Stimulated activated CD8-positive, alpha-beta memory T cell treated with anti-CD3 and anti-CD28 coated beads, Interleukin-4, amount 100 ng/mL, for 1 hour (primary cell): ENCODE measurements around the gene SPTBN4.
"Not testable (repeated sequence)": the region's sequence is repeated elsewhere in the genome, so short reads cannot be mapped to it uniquely, and the experiment has no call there.

Source experiments
- DNase-seq, 2 donors: peaks; one replicate each; pipeline ENCODE4 v3.0.0-alpha.2; 2020; ENCODE audit warnings: low read depth in 2 of 2, low spot score in 1 of 2

SPTBN4 gene

GRCh38 chr19:40466985-40467734 lies at the start of gene SPTBN4:
Gene SPTBN4, plus strand, starts transcription at chr19:40467001. Its CDS starts 5,621 bp downstream, at chr19:40472622.
- no peak for DNase-seq

- no peak for DNase-seq
These were observed 49.2 kb upstream of the SPTBN4 start for GRCh38 chr19:40417643-40417981.

- no peak for DNase-seq
These were observed 48.8 kb upstream of the SPTBN4 start for GRCh38 chr19:40418040-40418439.

- no peak for DNase-seq
These were observed 47.7 kb upstream of the SPTBN4 start for GRCh38 chr19:40419066-40419612.

GRCh38 chr19:40419780-40420179 lies 47.0 kb upstream of the SPTBN4 start:
- DNase-seq: no peak

- DNase-seq: no peak
These were observed 46.4 kb upstream of the SPTBN4 start for GRCh38 chr19:40420451-40420765.

- DNase-seq: peak in 1 of 2 donors; percentile 41
These were observed 45.7 kb upstream of the SPTBN4 start for GRCh38 chr19:40420766-40421765.

- no peak for DNase-seq
These were observed 44.6 kb upstream of the SPTBN4 start for GRCh38 chr19:40421993-40422747.

- no peak for DNase-seq
These were observed 43.8 kb upstream of the SPTBN4 start for GRCh38 chr19:40422748-40423566.

GRCh38 chr19:40423938-40424337 lies 42.9 kb upstream of the SPTBN4 start:
- DNase-seq: no peak

GRCh38 chr19:40424637-40425449 lies 42.0 kb upstream of the SPTBN4 start:
- DNase-seq: no peak

- peak; percentile 100 for DNase-seq
These were observed 41.1 kb upstream of the SPTBN4 start, which contains the start of gene SERTAD1 for GRCh38 chr19:40425450-40426287. Gene SERTAD1, minus strand, starts transcription at chr19:40425992. Its CDS starts 2,446 bp downstream, at chr19:40423546.

- not testable (repeated sequence) for DNase-seq
These were observed 38.6 kb upstream of the SPTBN4 start for GRCh38 chr19:40428197-40428596.

- DNase-seq: not testable (repeated sequence)
These were observed 36.6 kb upstream of the SPTBN4 start for GRCh38 chr19:40430242-40430641.

- DNase-seq: no peak
These were observed 35.1 kb upstream of the SPTBN4 start for GRCh38 chr19:40431698-40432097.

- not testable (repeated sequence) for DNase-seq
These were observed 34.0 kb upstream of the SPTBN4 start for GRCh38 chr19:40432760-40433159.

- peak in 1 of 2 donors; percentile 25 for DNase-seq
These were observed 33.2 kb upstream of the SPTBN4 start for GRCh38 chr19:40433391-40434216.

GRCh38 chr19:40438284-40438683 lies 28.5 kb upstream of the SPTBN4 start:
- DNase-seq: no peak
